ENCODE measurements around the gene ESR1. TPM values are rescaled to one million over a fixed set of nuclear protein-coding genes. Genes with fewer than 3 reads are reported as not detected.
"Not testable (repeated sequence)": the region's sequence is repeated elsewhere in the genome, so short reads cannot be mapped to it uniquely, and the experiment has no call there.

ESR1 gene
- total RNA-seq, 1 experiment from 2014 or later: 0.26 TPM

- DNase-seq (ENCODE audit: low read depth, low spot score): no peak
- in situ Hi-C loops (cut with HindIII; ENCODE audit: low pct_unique_long_range_greater_than_20kb, low sequenced_read_pairs): no loop called here
These were observed 62.3 kb downstream of the ESR1 start for GRCh38 chr6:151869787-151870186.

GRCh38 chr6:151870375-151870774 lies 62.9 kb downstream of the ESR1 start:
- no peak for DNase-seq (ENCODE audit: low read depth, low spot score)
- in situ Hi-C loops (cut with HindIII; ENCODE audit: low pct_unique_long_range_greater_than_20kb, low sequenced_read_pairs): no loop called here

DNA sequence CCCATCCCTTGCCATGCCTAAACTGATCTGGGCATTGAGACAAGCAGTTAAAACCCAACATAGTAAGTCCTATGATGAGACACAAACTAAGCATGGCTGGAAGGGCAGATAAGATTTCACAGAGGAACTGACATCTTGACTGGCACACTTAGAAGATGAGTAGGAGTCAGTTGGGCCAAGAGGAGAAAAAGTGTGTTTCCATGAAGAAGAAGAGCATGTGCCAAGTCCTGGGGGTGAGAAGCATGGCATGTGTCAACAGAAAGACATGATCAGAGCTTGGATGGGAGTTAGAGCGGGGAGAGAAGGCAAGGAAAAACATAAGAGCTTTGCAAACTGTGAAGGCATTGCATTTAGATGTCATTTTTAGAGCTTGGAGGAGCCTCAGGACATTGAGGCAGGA lies 68.0 kb downstream of the ESR1 start:
- in situ Hi-C loops (cut with HindIII; ENCODE audit: low pct_unique_long_range_greater_than_20kb, low sequenced_read_pairs): no loop called here
- DNase-seq (ENCODE audit: low read depth, low spot score): no peak

DNA sequence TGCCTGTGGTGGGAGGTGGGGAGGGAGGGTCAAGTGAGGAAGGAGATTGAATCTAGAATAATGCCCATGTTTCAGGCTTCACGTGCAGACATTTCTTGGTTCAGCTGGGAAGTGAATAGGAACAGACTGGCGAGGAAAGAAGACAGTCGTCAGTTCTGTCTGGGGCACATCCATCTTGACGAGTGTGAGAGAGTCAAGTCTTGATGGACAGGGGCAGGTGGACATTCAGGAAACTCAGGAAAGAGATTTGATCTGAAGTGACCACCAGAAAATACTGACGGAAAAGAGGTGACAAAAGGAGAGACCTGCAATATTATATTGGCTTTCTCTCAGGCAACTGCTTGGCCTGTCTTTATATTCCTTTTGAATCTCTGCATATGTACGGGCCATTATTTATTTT lies 68.6 kb downstream of the ESR1 start:
- in situ Hi-C loops (cut with HindIII; ENCODE audit: low pct_unique_long_range_greater_than_20kb, low sequenced_read_pairs): no loop called here
- DNase-seq (ENCODE audit: low read depth, low spot score): no peak

GRCh38 chr6:151877458-151877857 lies 70.0 kb downstream of the ESR1 start:
- in situ Hi-C loops (cut with HindIII; ENCODE audit: low pct_unique_long_range_greater_than_20kb, low sequenced_read_pairs): no loop called here
- no peak for DNase-seq (ENCODE audit: low read depth, low spot score)

GRCh38 chr6:151881231-151881630 lies 73.7 kb downstream of the ESR1 start:
- no peak for DNase-seq (ENCODE audit: low read depth, low spot score)
- in situ Hi-C loops (cut with HindIII; ENCODE audit: low pct_unique_long_range_greater_than_20kb, low sequenced_read_pairs): no loop called here

DNA sequence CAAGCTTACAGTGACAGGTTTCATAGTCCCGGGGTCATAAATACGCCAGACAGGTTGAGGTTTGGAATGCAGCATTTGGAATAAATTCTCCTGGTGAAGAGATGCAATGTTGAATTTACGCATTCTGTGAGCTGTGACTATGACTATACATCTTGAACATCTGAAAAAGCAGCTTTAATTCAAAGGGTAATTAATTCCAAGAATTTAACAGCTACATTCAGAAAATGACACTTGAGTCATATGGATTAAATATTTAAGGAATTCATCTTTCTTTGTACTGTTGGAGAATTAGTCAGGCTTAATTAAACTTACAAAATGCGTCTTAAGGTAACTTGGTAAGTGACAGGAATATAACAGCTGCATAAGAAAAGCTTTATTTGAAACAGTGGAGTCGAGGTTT lies 74.7 kb downstream of the ESR1 start:
- DNase-seq (ENCODE audit: low read depth, low spot score): no peak
- in situ Hi-C loops (cut with HindIII; ENCODE audit: low pct_unique_long_range_greater_than_20kb, low sequenced_read_pairs): no loop called here

GRCh38 chr6:151885234-151885633 lies 77.8 kb downstream of the ESR1 start:
- in situ Hi-C loops (cut with HindIII; ENCODE audit: low pct_unique_long_range_greater_than_20kb, low sequenced_read_pairs): no loop called here
- no peak for DNase-seq (ENCODE audit: low read depth, low spot score)

GRCh38 chr6:151891524-151891923 lies 84.0 kb downstream of the ESR1 start:
- in situ Hi-C loops (cut with HindIII; ENCODE audit: low pct_unique_long_range_greater_than_20kb, low sequenced_read_pairs): no loop called here
- no peak for DNase-seq (ENCODE audit: low read depth, low spot score)

DNA sequence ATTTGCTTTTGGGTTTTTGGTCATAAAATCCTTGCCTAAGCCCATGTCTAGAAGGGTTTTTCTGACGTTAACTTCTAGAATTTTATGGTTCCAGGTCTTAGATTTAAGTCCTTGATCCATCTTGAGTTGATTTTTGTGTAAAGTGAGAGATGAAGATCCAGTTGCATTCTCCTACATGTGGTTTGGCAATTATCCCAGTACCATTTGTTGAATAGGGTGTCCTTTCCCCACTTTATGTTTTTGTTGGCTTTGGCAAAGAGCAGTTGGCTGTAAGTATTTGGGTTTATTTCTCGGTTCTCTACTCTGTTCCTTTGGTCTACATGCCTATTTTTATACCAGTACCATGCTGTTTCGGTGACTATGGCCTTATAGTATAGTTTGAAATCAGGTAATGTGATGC lies 86.9 kb downstream of the ESR1 start:
- DNase-seq (ENCODE audit: low read depth, low spot score); in situ Hi-C loops (cut with HindIII; ENCODE audit: low pct_unique_long_range_greater_than_20kb, low sequenced_read_pairs): not testable (repeated sequence)

DNA sequence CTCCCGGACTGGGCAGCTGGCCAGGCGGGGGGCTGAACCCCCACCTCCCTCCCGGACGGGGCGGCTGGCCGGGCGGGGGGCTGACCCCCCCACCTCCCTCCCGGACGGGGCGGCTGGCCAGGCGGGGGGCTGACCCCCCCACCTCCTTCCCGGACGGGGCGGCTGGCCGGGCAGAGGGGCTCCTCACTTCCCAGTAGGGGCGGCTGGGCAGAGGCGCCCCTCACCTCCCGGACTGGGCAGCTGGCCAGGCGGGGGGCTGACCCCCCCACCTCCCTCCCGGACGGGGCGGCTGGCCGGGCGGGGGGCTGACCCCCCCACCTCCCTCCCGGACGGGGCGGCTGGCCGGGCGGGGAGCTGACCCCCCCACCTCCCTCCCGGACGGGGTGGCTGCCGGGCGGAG lies 91.7 kb downstream of the ESR1 start:
- DNase-seq (ENCODE audit: low read depth, low spot score): not testable (repeated sequence)

GRCh38 chr6:151899796-151900195 lies 92.3 kb downstream of the ESR1 start:
- DNase-seq (ENCODE audit: low read depth, low spot score); in situ Hi-C loops (cut with HindIII; ENCODE audit: low pct_unique_long_range_greater_than_20kb, low sequenced_read_pairs): not testable (repeated sequence)

More for the DNA sequence above, 91.7 kb downstream of the ESR1 start:
- in situ Hi-C loops (cut with HindIII; ENCODE audit: low pct_unique_long_range_greater_than_20kb, low sequenced_read_pairs): not testable (repeated sequence)

DNA sequence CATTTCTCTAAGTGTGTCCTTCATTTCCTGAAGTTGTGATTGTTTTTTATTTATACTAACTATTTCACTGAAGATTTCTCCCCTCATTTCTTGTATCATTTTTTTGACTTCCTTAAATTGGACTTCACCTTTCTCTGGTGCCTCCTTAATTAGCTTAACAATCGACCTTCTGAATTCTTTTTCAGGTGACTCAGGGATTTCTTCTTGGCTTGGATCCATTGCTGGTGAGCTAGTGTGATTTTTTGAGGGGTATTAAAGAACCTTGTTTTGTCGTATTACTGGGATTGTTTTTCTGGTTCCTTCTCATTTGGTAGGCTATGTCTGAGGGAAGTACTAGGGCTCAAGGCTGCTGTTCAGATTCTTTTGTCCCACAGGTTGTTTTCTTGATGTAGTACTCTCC lies 92.8 kb downstream of the ESR1 start:
- in situ Hi-C loops (cut with HindIII; ENCODE audit: low pct_unique_long_range_greater_than_20kb, low sequenced_read_pairs): no loop called here
- no peak for DNase-seq (ENCODE audit: low read depth, low spot score)

GRCh38 chr6:151901009-151901411 lies 93.5 kb downstream of the ESR1 start:
- in situ Hi-C loops (cut with HindIII; ENCODE audit: low pct_unique_long_range_greater_than_20kb, low sequenced_read_pairs): no loop called here
- no peak for DNase-seq (ENCODE audit: low read depth, low spot score)

DNA sequence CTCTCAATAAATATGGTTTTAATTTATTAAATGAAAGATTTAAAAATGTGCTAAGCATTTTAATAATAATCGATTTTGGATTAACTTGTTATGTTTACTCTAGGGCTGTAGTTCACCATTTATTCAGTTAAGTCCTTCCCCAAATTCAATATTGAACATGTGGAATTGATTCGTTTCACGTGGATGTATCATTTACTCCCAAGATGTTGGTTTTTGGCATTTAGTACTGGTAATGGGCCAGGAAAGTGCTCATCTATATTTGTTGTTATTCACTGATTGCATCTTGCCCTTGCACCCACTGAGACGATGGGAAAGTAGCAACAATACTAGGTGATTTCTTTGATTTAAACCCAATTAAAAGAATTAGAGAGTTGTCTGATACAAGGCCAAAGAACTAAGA lies 97.1 kb downstream of the ESR1 start:
- in situ Hi-C loops (cut with HindIII; ENCODE audit: low pct_unique_long_range_greater_than_20kb, low sequenced_read_pairs): no loop called here
- no peak for DNase-seq (ENCODE audit: low read depth, low spot score)

DNA sequence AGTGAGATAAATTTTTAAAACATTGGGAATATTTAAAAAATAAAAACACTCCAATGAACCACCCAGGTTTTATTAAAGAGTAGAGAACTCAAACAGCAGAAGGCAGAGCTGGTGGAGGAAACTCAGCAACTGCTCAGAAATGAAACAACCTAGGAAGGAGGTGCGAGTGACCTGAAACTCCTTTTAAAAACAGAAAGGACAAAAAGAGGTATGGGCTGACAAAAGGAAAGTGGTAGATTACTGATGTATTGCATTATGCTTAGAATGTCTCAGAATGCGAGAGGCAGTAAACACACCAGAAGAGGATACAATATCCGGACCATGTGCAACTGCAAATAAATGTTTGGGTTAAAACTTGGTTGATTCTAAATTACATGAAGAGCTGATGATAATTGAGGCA lies 97.6 kb downstream of the ESR1 start:
- in situ Hi-C loops (cut with HindIII; ENCODE audit: low pct_unique_long_range_greater_than_20kb, low sequenced_read_pairs): no loop called here
- DNase-seq (ENCODE audit: low read depth, low spot score): no peak

GRCh38 chr6:151905854-151906253 lies 98.4 kb downstream of the ESR1 start:
- in situ Hi-C loops (cut with HindIII; ENCODE audit: low pct_unique_long_range_greater_than_20kb, low sequenced_read_pairs): no loop called here
- no peak for DNase-seq (ENCODE audit: low read depth, low spot score)

GRCh38 chr6:151911401-151911800 lies 103.9 kb downstream of the ESR1 start:
- DNase-seq (ENCODE audit: low read depth, low spot score): no peak
- in situ Hi-C loops (cut with HindIII; ENCODE audit: low pct_unique_long_range_greater_than_20kb, low sequenced_read_pairs): no loop called here

- no peak for DNase-seq (ENCODE audit: low read depth, low spot score)
- in situ Hi-C loops (cut with HindIII; ENCODE audit: low pct_unique_long_range_greater_than_20kb, low sequenced_read_pairs): no loop called here
These were observed 107.0 kb downstream of the ESR1 start for GRCh38 chr6:151914484-151914883.

DNA sequence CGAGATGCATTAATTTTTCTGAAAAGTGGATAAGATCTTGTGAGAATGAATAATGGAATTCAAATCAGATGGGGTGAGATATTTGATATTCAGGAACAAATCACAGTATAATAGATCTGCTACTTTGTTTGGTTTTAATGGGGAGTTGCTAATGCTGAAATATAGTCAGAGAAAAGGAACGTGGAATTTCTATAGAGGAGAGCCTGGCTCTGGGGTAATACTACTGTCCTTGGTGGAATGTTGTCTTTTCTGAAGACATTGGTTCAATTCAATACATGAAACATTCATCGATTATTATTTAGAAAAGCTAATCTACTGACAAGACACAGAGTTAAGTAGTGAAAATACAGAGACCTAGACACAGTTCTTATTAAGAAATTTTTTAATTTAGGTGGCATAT lies 108.6 kb downstream of the ESR1 start:
- no peak for DNase-seq (ENCODE audit: low read depth, low spot score)

More for the DNA sequence above, 108.6 kb downstream of the ESR1 start:
- in situ Hi-C loops (cut with HindIII; ENCODE audit: low pct_unique_long_range_greater_than_20kb, low sequenced_read_pairs): no loop called here

Measured in SK-MEL-5 (cell line).